ENCODE measurements around the gene TEX12. TPM values are rescaled to one million over a fixed set of nuclear protein-coding genes. Genes with fewer than 3 reads are reported as not detected.

The TEX12 gene
- total and polyA plus RNA-seq, 2 of the 8 experiments (the other 6 are each of a cell fraction or from before 2014, with no cell fraction given) = not detected

- no peak overlapping the region for H2BK120ac ChIP-seq (replicated peaks; ENCODE audit: low read depth, low read length)
- no peak overlapping the region for H3K4me2 ChIP-seq (ENCODE audit: insufficient read depth in 1 of 2, low read depth in 2 of 2, low read length in 2 of 2)
- H4K91ac ChIP-seq (replicated peaks; ENCODE audit: insufficient read length, low read length) = no peak overlapping the region
- no peak overlapping the region for H3K27ac ChIP-seq (ENCODE audit: low read depth, low read length)
- FAIRE-seq = no peak
- H3K56ac ChIP-seq (replicated peaks; ENCODE audit: insufficient read length, low read depth, low read length) = no peak overlapping the region
- no peak overlapping the region for H3K14ac ChIP-seq (ENCODE audit: insufficient read length)
- H3K4ac ChIP-seq (replicated peaks; ENCODE audit: insufficient read length, low read depth, low read length) = no peak overlapping the region
- no peaks in the 10 kb centered on the region for H3K4me1 ChIP-seq (replicated peaks in 1 of 4; ENCODE audit: control insufficient read depth in 3 of 4, insufficient read depth in 4 of 4, low read length in 3 of 4)
- no peak overlapping the region for H3K23ac ChIP-seq (ENCODE audit: insufficient read length)
- no peak overlapping the region for H2AFZ ChIP-seq (ENCODE audit: low read length)
- no peak overlapping the region for H3K9ac ChIP-seq (replicated peaks in 1 of 4; ENCODE audit: extremely low read depth in 1 of 4, low read depth in 3 of 4, low read length in 3 of 4)
- H2BK12ac ChIP-seq (ENCODE audit: low read depth, low read length) = no peak overlapping the region
- H2AK5ac ChIP-seq (ENCODE audit: low read depth, low read length) = no peak overlapping the region
- no peak overlapping the region for H2BK5ac ChIP-seq (ENCODE audit: low read depth, low read length)
- H2BK15ac ChIP-seq (ENCODE audit: low read length) = no peak overlapping the region
- ChIA-PET POLR2A (ENCODE audit: partially characterized antibody) (interaction anchor here (0.7 kb wide), 1 partner anchor 288 kb away, joined by 3 read pairs; no protein-coding TSS in a partner anchor), CTCF (ENCODE audit: partially characterized antibody) (interaction anchor here (0.7 to 0.8 kb wide), 2 partner anchors 25 to 88 kb away, joined by 3 read pairs; partner anchors contain the start of gene BCO2)
- H3K4me3 ChIP-seq (ENCODE audit: extremely low read depth in 1 of 4, insufficient read depth in 2 of 4, low read depth in 3 of 4, low read length in 4 of 4) = no peak overlapping the region
- no peaks in the 10 kb centered on the region for H4K20me1 ChIP-seq (replicated peaks in 1 of 2; ENCODE audit: control insufficient read depth in 1 of 2, insufficient read depth in 2 of 2, low read length in 2 of 2)
- H3K23me2 ChIP-seq (ENCODE audit: low read depth, low read length) = no peaks in the 10 kb centered on the region
- H2BK20ac ChIP-seq (ENCODE audit: low read length) = no peak overlapping the region
- no peak overlapping the region for H4K8ac ChIP-seq (ENCODE audit: extremely low read depth, insufficient read depth, low read length)
- H3K36me3 ChIP-seq (ENCODE audit: control insufficient read depth in 2 of 4, insufficient read depth in 4 of 4, low read length in 3 of 4) = no peaks in the 10 kb centered on the region
- no peaks in the 10 kb centered on the region; a peak in 1 of 7 replicates for H3K27me3 ChIP-seq (replicated peaks in 1 of 4; ENCODE audit: control insufficient read depth in 3 of 4, extremely low read depth in 1 of 4, insufficient read depth in 3 of 4, low read length in 3 of 4)
- no peak overlapping the region for H4K5ac ChIP-seq (ENCODE audit: insufficient read length, low read depth, low read length)
- no peaks in the 10 kb centered on the region for H3K79me2 ChIP-seq (ENCODE audit: control insufficient read depth in 1 of 2, insufficient read depth in 2 of 2, low read length in 2 of 2)
- no peak overlapping the region for H3K18ac ChIP-seq (ENCODE audit: extremely low read depth, low read length)
- no peaks in the 10 kb centered on the region for H3K9me3 ChIP-seq (ENCODE audit: insufficient read depth in 2 of 2, low read depth in 1 of 2, low read length in 1 of 2)
- no peaks in the 10 kb centered on the region for H3K79me1 ChIP-seq (ENCODE audit: low read depth, low read length)
- no peak for DNase-seq (ENCODE audit: low read depth in 1 of 2, low spot score in 2 of 2)
- WGBS, 2 experiments (ENCODE audit: extremely low coverage in 1 of 2, insufficient coverage in 1 of 2, insufficient read length in 1 of 2, insufficient replicate concordance in 2 of 2, low coverage in 1 of 2, low lambda C conversion rate in 2 of 2, missing lambda C conversion rate in 1 of 2) = 36% methylated on average over 2 of the region's 2 CpGs; no CpG with 5 or more reads in 1 of the 2 experiments
- no peak for TF ChIP-seq BACH1 (IDR thresholded peaks at IDR 0.05; ENCODE audit: low read length)
- TF ChIP-seq RAD21 (IDR thresholded peaks at IDR 0.05 in 1 of 2, conservative IDR thresholded peaks at IDR 0.05 in 1 of 2; ENCODE audit: low read depth in 2 of 2, low read length in 2 of 2) = no peak
- TF ChIP-seq CBX8 (IDR thresholded peaks at IDR 0.05; ENCODE audit: borderline replicate concordance, low read depth, low read length) = no peak
- TF ChIP-seq MAFK (IDR thresholded peaks at IDR 0.05; ENCODE audit: low read depth, low read length) = no peak
- TF ChIP-seq POLR2A (IDR thresholded peaks at IDR 0.05; ENCODE audit: control extremely low read depth in 1 of 2, low read depth in 2 of 2, low read length in 2 of 2) = no peak
- TF ChIP-seq, protein P1, sequence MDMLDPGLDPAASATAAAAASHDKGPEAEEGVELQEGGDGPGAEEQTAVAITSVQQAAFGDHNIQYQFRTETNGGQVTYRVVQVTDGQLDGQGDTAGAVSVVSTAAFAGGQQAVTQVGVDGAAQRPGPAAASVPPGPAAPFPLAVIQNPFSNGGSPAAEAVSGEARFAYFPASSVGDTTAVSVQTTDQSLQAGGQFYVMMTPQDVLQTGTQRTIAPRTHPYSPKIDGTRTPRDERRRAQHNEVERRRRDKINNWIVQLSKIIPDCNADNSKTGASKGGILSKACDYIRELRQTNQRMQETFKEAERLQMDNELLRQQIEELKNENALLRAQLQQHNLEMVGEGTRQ (IDR thresholded peaks at IDR 0.05; ENCODE audit: low read length) = no peak
- no peak for TF ChIP-seq ATF3 (IDR thresholded peaks at IDR 0.05; ENCODE audit: insufficient read depth, low read depth, low read length)
- no peak for TF ChIP-seq CREB1 (IDR thresholded peaks at IDR 0.05)
- TF ChIP-seq POLR2AphosphoS5 (IDR thresholded peaks at IDR 0.05; ENCODE audit: low read depth, low read length) = no peak
- no peak for TF ChIP-seq SAP30 (IDR thresholded peaks at IDR 0.05; ENCODE audit: insufficient read depth, insufficient replicate concordance, low read length)
- no peak for TF ChIP-seq RFX5 (IDR thresholded peaks at IDR 0.05; ENCODE audit: borderline replicate concordance, low read depth, low read length)
- TF ChIP-seq GABPA (IDR thresholded peaks at IDR 0.05; ENCODE audit: borderline replicate concordance, insufficient read depth, low read length) = no peak
These were observed 33.1 kb downstream of the TEX12 start for GRCh38 chr11:112200252-112200651.
